ENCODE data around the gene ARPC1B. TPM values are rescaled to one million over a fixed set of nuclear protein-coding genes. Genes with fewer than 3 reads are reported as not detected.
A peak's percentile ranks its signal among the peaks of the same experiment; 100 is the strongest.

ARPC1B gene
- total and polyA plus RNA-seq, 2 of the 8 experiments (the other 6 are each of a cell fraction or from before 2014, with no cell fraction given): 64.5 to 115 TPM

DNA sequence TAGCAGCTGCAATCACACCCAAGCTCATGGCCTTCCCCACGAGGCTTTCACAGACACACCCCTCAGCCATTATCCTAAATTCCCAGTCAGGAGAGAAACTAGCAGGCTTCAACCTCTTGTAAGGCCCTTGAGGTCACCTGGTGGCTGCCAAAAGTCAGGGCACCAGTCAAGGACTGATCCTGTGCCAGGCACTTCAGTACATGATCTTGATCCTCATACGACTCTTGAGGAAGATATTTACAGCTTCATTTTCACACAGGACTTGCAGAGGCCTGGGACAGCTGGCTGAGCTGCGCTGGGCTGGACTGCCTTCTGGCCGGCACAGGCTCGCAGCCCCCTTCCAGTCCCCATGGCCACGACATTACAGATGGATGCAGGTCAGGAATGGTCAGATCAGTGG, 25.1 kb downstream of the ARPC1B start:
- Histone ChIP-seq H2AK5ac (ENCODE audit: low read depth, low read length) (no peak overlapping the region), H3K18ac (ENCODE audit: extremely low read depth, low read length) (no peak overlapping the region), H3K9me3 (ENCODE audit: insufficient read depth in 2 of 2, low read depth in 1 of 2, low read length in 1 of 2) (no peaks in the 10 kb centered on the region), H2BK15ac (ENCODE audit: low read length) (no peak overlapping the region), H3K79me2 (ENCODE audit: control insufficient read depth in 1 of 2, insufficient read depth in 2 of 2, low read length in 2 of 2) (peaks cover 0 to 14% of the 10 kb centered on the region in 2 experiments; a peak in 3 of 4 replicates), H3K14ac (ENCODE audit: insufficient read length) (no peak overlapping the region), H3K4ac (replicated peaks; ENCODE audit: insufficient read length, low read depth, low read length) (no peak overlapping the region), H4K20me1 (replicated peaks in 1 of 2; ENCODE audit: control insufficient read depth in 1 of 2, insufficient read depth in 2 of 2, low read length in 2 of 2) (peaks cover 14 to 39% of the 10 kb centered on the region in 2 experiments), H3K4me1 (replicated peaks in 1 of 4; ENCODE audit: control insufficient read depth in 3 of 4, insufficient read depth in 4 of 4, low read length in 3 of 4) (no peaks in the 10 kb centered on the region), H3K79me1 (ENCODE audit: low read depth, low read length) (peaks cover 11% of the 10 kb centered on the region), H3K23ac (ENCODE audit: insufficient read length) (no peak overlapping the region), H2BK12ac (ENCODE audit: low read depth, low read length) (no peak overlapping the region), H2AFZ (ENCODE audit: low read length) (no peak overlapping the region), H2BK20ac (ENCODE audit: low read length) (no peak overlapping the region), H4K8ac (ENCODE audit: extremely low read depth, insufficient read depth, low read length) (no peak overlapping the region), H3K23me2 (ENCODE audit: low read depth, low read length) (no peaks in the 10 kb centered on the region; the same call in 1 of the 2 replicates), H3K4me2 (ENCODE audit: insufficient read depth in 1 of 2, low read depth in 2 of 2, low read length in 2 of 2) (no peak overlapping the region), H2BK5ac (ENCODE audit: low read depth, low read length) (no peak overlapping the region), H3K4me3 (ENCODE audit: extremely low read depth in 1 of 4, insufficient read depth in 2 of 4, low read depth in 3 of 4, low read length in 4 of 4) (no peak overlapping the region), H3K36me3 (ENCODE audit: control insufficient read depth in 2 of 4, insufficient read depth in 4 of 4, low read length in 3 of 4) (peaks cover 31 to 85% (median 62%) of the 10 kb centered on the region in 4 experiments; a peak in 7 of 8 replicates), H4K91ac (replicated peaks; ENCODE audit: insufficient read length, low read length) (no peak overlapping the region), H3K9ac (replicated peaks in 1 of 4; ENCODE audit: extremely low read depth in 1 of 4, low read depth in 3 of 4, low read length in 3 of 4) (no peak overlapping the region), H3K27me3 (replicated peaks in 1 of 4; ENCODE audit: control insufficient read depth in 3 of 4, extremely low read depth in 1 of 4, insufficient read depth in 3 of 4, low read length in 3 of 4) (no peaks in the 10 kb centered on the region), H4K5ac (ENCODE audit: insufficient read length, low read depth, low read length) (no peak overlapping the region), H3K27ac (ENCODE audit: low read depth, low read length) (no peak overlapping the region), H2BK120ac (replicated peaks; ENCODE audit: low read depth, low read length) (no peak overlapping the region), H3K56ac (replicated peaks; ENCODE audit: insufficient read length, low read depth, low read length) (no peak overlapping the region)
- DNase-seq (ENCODE audit: low read depth in 1 of 2, low spot score in 2 of 2): no peak
- FAIRE-seq: no peak
- ChIA-PET CTCF (ENCODE audit: partially characterized antibody) (interaction anchor here (0.9 to 2.5 kb wide), 7 partner anchors 11 to 237 kb away, joined by 3 to 7 read pairs (median 3); no protein-coding TSS in a partner anchor), POLR2A (ENCODE audit: partially characterized antibody) (interaction anchor here (0.8 to 3.7 kb wide), 11 partner anchors 9 to 437 kb away, joined by 3 to 39 read pairs (median 4); partner anchors contain the start of genes BUD31 and PDAP1)
- 95% methylated on average over 6 of the region's 6 CpGs; no CpG with 5 or more reads in 1 of the 2 experiments for WGBS, 2 experiments (ENCODE audit: extremely low coverage in 1 of 2, insufficient coverage in 1 of 2, insufficient read length in 1 of 2, insufficient replicate concordance in 2 of 2, low coverage in 1 of 2, low lambda C conversion rate in 2 of 2, missing lambda C conversion rate in 1 of 2)
- TF ChIP-seq TEAD4 (IDR thresholded peaks at IDR 0.05; ENCODE audit: low read depth, low read length) (no peak), POLR2A (IDR thresholded peaks at IDR 0.05; ENCODE audit: control extremely low read depth in 1 of 2, low read depth in 2 of 2, low read length in 2 of 2) (0 out of 3 replicates have a peak, but pooled peaks of 1 of the 2 experiments have one; percentile 41), NANOG (IDR thresholded peaks at IDR 0.05; ENCODE audit: insufficient read depth, low read depth, low read length, poor library complexity, severe bottlenecking) (no peak)

Measured in H1 (cell line).